AG09319 (cell line): ENCODE data around the gene ARHGEF26.

Source experiments
- DNase-seq: peaks from one replicate; pipeline ENCODE4 v3.0.0-alpha.2; 2010; ENCODE audit warnings: low read depth; ENCODE audit errors: extremely low read depth
- CTCF ChIP-seq: IDR thresholded peaks from 2 replicates; pipeline ENCODE4 v1.5.1; 2011; ENCODE audit warnings: low read depth, mild to moderate bottlenecking, inconsistent platforms, low read length, moderate library complexity

Gene ARHGEF26

GRCh38 chr3:154119951-154120350, 1.2 kb upstream of the ARHGEF26 start:
- DNase-seq: no peak
- TF ChIP-seq CTCF: no peak

GRCh38 chr3:154121701-154122551, 736 bp downstream of the ARHGEF26 start:
- no peak for TF ChIP-seq CTCF
- DNase-seq: no peak

- TF ChIP-seq CTCF: no peak
- DNase-seq: no peak
Measured at GRCh38 chr3:154122552-154122911, 1.3 kb downstream of the ARHGEF26 start.

GRCh38 chr3:154122912-154123559, 1.8 kb downstream of the ARHGEF26 start:
- TF ChIP-seq CTCF: no peak
- DNase-seq: no peak

- no peak for DNase-seq
- no peak for TF ChIP-seq CTCF
Measured at GRCh38 chr3:154123906-154124305, 2.7 kb downstream of the ARHGEF26 start.

- TF ChIP-seq CTCF: no peak
- no peak for DNase-seq
Measured at GRCh38 chr3:154125378-154126030, 4.3 kb downstream of the ARHGEF26 start.

GRCh38 chr3:154126651-154127050, 5.5 kb downstream of the ARHGEF26 start:
- no peak for DNase-seq
- no peak for TF ChIP-seq CTCF
